Stimulated activated naive CD4-positive, alpha-beta T cell (primary cell): ENCODE results near the gene GAS7.
"Not testable (repeated sequence)": the region's sequence is repeated elsewhere in the genome, so short reads cannot be mapped to it uniquely, and the experiment has no call there.

Source experiments
- DNase-seq, 6 experiments: peaks; one replicate each; lab custom pipeline; 2025; lab: John Stamatoyannopoulos, UW

The GAS7 gene

GRCh38 chr17:10107316-10108165 lies 90.9 kb downstream of the GAS7 start:
- DNase-seq = no peak

GRCh38 chr17:10106067-10106466 lies 92.3 kb downstream of the GAS7 start:
- DNase-seq = no peak

- DNase-seq = no peak
These were observed 92.8 kb downstream of the GAS7 start for GRCh38 chr17:10105513-10106001.

DNA sequence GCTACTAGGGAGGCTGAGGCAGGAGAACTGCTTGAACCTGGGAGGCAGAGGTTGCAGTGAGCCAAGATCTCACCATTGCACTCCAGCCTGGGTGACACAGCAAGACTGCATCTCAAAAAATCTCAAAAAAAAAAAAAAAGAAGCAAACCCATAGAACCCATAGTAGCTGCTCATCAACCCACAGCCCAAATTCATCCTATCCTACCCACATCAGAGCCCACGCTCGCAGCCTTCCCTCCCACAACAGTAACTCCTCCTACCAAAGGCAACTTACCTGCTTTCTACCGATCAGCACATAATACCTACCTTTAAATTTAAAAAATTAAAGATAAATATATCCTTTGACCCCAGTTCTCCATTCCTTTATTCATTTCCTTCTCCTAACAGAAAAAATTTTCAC lies 94.7 kb downstream of the GAS7 start:
- no peak for DNase-seq

GRCh38 chr17:10102817-10103216 lies 95.6 kb downstream of the GAS7 start:
- no peak for DNase-seq

DNA sequence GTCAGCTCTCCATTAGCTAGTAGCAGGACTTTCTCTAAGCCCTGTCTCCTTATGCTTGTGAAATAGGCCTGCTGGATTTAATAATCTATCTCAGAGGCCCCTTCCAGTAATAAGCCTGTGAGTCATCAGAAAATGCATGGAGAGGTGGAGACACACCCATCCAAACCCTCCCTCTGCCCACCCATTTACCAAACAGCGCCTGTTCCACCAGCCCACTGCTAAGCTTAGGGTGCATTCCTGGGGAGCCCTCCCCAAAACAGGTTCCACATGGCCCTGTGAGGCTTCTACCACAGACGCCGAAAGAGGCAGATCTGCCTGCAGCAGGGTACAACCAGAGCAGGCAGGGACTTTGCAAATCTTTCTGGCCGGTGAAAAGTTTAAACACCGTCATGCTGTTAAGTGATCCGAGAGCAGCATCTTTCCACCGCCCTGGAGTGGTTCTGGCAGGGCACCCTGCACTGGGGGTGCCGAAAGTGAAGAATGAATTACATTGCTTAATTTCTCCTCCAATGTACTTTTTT lies 99.3 kb downstream of the GAS7 start:
- DNase-seq = no peak

- no peak for DNase-seq
These were observed 101.8 kb downstream of the GAS7 start for GRCh38 chr17:10096596-10096995.

DNA sequence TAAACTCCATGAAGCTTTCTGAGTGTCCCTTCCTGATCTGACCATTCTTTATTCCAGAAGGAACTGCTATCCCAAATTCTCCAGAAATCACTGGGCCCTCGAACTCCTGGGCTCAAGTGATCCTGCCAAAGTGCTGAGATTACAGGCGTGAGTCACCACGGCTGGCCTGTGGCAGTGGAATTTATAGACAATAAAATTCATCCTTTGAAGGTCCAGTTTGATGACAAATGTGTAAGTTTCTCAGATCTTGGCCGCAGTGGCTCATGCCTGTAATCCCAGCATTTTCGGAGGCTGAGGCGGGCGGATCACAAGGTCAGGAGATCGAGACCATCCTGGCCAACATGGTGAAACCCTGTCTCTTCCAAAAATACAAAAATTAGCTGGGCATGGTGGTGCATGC lies 103.1 kb downstream of the GAS7 start:
- not testable (repeated sequence) for DNase-seq

- DNase-seq = no peak
These were observed 103.6 kb downstream of the GAS7 start for GRCh38 chr17:10094797-10095196.

- DNase-seq = no peak
These were observed 105.8 kb downstream of the GAS7 start for GRCh38 chr17:10092595-10092994.

- DNase-seq = no peak
These were observed 107.4 kb downstream of the GAS7 start for GRCh38 chr17:10091046-10091445.

DNA sequence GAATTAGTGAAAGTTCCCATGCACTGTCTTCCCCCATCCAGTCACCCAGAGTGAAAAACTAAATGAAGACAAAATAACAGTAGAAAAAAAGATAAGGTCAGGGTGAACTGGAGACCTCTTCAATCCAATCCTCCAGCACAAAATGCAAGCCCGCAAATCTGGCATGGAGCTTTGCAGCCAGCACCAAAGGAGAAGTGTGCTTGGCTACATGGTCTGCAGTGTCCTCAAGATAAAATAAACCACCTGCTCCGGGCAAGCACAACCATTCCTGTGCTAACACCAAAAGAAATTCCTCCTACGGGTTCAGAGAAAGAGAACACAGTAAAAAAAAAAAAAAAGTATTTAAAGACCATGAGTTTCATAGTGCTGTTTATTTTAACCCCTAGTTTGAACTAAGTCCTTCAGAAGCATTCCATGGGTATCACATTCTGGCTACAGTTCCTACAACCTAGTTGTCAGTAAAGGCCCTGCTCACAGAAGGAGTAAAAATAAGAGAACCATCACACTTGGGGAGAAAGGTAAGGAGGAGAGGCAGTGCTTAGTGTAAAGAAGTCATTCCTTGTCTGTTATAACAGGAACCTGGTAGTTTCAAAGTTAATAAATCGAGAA lies 109.1 kb downstream of the GAS7 start:
- no peak for DNase-seq

GRCh38 chr17:10088444-10088843 lies 110.0 kb downstream of the GAS7 start:
- DNase-seq = no peak

- no peak for DNase-seq
These were observed 111.1 kb downstream of the GAS7 start for GRCh38 chr17:10087355-10087754.

- DNase-seq = no peak
These were observed 114.5 kb downstream of the GAS7 start for GRCh38 chr17:10083864-10084263.

- no peak for DNase-seq
These were observed 115.6 kb downstream of the GAS7 start for GRCh38 chr17:10082795-10083194.

DNA sequence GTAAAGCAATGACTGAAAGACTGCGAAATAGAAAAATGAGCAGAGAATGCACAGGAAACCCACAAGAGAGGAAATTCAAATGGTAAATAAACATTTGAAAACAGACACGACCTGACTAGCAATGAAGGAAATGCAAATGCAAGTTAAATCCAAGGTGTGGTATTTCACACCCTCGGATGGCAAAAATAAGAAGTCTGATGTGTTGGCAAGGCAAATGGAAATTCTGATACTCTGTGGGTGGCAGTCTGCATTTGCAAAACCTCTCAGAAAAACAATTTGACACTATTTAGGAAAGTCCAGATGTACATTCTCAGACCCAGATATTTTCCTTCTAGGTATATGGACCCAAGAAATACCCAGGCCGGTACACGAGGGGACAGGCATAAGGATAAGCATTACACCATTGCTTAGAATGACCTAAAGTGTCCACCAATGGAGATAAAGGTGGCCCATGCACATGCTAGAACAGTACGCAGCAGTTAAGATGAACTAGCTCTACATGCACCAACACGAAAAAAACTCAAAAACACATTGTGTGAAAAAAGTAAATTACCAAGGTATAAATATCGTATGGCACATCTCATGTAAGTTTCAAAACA lies 116.7 kb downstream of the GAS7 start:
- no peak for DNase-seq

- no peak for DNase-seq
These were observed 120.7 kb downstream of the GAS7 start for GRCh38 chr17:10077561-10078299.

DNA sequence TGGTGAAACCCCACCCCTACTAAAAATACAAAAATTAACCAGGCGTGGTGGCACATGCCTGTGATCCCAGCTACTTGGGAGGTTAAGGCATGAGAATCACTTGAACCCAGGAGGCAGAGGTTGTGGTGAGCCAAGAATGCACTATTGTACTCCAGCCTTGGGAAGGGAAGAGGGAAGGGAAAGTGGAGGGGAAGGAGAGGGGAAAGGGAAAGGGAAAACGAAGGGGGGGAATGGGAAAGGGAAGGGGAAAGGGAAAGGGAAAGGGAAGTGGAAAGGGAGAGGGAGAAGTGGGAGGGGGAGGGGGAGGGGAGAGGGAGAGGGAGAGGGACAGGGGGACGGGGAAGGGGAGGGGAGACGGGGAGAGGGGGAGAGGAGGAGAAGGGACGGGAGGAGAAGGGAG lies 122.5 kb downstream of the GAS7 start:
- no peak for DNase-seq

GRCh38 chr17:10073941-10074340 lies 124.5 kb downstream of the GAS7 start:
- DNase-seq = no peak

- DNase-seq = no peak
These were observed 125.6 kb downstream of the GAS7 start for GRCh38 chr17:10072556-10073425.
